ENCODE results near the gene TGM2. TPM values are rescaled to one million over a fixed set of nuclear protein-coding genes. Genes with fewer than 3 reads are reported as not detected.
A peak's percentile ranks its signal among the peaks of the same experiment; 100 is the strongest.
"Not testable (repeated sequence)": the region's sequence is repeated elsewhere in the genome, so short reads cannot be mapped to it uniquely, and the experiment has no call there.

The TGM2 gene
- total RNA-seq, 1 experiment from 2014 or later: 2.3 TPM

DNA sequence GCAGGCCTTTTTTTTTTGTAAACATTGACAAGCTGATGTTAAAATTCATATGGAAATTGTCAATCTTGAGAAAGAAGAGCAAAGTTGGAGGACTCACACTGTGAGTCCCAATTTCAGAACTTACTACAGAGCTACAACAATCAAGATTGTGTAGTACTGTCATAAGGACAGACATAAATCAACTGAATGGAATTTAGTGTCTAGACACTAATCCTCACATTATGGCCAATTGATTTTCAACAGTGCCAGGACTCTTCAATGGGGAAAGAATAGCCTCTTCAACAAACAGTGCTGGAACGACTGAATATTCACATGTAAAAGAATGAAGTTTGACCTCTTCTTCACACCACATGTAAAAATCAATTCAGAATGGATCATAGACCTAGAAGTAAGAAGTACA, 60.8 kb downstream of the TGM2 start:
- peak; percentile 47 for DNase-seq (ENCODE audit: extremely low read depth, low read depth)

DNA sequence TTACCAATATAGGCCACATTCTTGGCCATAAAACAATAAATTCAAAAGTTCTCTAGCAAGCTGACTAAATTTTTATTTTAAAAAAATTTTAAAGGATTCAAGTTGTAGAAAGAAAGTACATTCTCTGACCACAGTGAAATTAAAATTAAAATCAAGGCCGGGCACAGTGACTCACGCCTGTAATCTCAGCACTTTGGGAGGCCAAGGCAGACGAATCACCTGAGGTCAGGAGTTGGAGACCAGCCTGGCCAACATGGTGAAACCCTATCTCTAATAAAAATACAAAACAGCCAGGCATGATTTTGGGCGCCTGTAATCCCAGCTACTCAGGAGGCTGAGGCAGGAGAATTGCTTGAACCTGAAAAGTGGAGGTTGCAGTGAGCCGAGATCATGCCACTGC, 62.9 kb downstream of the TGM2 start:
- DNase-seq (ENCODE audit: extremely low read depth, low read depth): not testable (repeated sequence)

DNA sequence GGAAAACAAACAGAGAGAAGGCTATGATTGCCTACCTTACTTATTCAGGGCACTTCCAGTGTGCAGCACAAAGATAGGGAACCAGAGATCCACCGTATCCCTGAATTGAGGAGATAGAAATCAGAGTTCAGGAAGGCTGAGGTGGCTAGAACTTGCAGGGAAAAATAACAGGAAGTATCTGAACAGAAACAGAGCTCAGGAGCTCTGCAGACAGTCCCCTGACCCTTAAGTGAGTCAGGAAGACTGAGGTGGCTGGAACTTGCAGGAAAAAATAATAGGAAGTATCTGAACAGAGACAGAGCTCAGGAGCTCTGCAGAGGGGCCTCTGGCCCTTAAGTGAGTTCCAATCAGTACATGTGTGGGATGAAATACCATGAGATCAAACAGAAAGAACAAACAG, 66.1 kb downstream of the TGM2 start:
- DNase-seq (ENCODE audit: extremely low read depth, low read depth): no peak

DNA sequence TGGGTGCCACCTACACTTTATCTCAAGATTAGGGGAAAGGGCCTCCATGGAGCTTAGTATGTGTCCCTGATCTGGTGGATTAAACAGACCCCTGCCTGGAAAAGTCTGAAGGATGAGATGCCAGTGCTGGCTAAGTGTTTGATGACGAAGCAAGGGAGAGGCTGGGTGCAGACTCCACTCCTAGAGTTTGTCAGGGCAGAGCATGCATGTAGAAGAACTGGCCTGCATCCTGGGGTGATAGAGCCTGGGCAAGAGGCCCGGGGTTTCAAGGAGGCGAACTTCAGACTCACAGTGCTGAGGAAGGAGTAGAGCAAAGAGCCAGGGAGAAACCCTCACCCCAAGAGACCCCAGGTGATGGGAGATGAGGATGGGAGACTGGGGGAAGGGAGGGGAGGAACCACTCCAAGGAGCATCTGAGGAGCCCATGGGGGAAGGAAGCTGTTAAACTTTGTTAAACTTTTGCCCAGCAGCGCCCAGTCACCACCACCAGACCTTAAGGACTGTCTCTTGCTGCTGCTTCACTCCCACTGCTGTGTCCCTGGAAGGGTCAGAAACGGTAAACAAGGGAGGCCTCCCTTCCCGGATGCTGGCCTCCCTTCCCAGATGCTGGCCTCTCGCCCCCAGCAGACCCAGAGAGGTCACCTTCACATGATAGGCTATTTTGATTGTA, 69.9 kb downstream of the TGM2 start:
- DNase-seq (ENCODE audit: extremely low read depth, low read depth): no peak

DNA sequence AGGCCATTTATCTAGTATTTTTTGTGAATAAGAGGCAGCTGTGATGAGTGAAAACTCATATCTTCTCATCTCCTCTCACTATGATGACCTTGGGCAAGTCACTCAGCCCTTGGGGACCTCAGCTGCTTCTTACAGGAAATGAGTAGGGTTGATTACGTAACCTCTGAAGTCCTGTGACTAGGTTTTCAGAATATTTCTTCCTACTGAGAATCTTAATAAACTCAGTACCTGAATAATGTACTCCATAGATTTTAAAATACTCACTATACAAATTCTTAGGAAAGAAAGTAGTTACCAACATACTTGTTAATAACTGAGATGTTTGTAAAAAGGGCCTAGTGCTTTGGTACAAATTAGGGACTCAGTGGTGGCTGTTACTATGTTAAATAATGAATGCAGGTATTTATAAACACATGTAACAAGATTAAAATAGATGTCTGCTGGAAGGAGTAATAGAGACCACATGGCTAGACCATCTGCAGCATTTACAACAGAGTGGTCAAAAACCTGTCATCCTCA, 70.6 kb downstream of the TGM2 start:
- DNase-seq (ENCODE audit: extremely low read depth, low read depth): peak; percentile 64

DNA sequence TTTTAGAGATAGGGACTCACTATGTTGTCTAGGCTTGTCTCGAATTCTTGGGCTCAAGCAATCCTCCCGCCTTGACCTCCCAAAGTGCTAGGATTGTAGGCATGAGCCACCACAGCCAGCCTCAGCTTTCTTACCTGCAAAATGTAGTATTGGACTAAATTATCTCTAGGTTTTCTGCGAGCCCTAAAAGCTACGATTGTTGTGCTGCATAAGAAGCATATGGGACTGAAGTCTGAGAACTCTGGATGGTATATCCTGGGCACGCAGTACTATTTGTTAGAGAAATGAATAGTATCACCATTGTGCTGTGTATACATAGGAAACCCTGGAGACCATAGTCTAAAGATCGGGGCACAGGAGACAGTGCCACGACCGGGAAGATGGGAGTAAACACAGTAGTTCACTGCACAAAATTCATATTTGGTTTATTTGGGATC, 71.4 kb downstream of the TGM2 start:
- no peak for DNase-seq (ENCODE audit: extremely low read depth, low read depth)

DNA sequence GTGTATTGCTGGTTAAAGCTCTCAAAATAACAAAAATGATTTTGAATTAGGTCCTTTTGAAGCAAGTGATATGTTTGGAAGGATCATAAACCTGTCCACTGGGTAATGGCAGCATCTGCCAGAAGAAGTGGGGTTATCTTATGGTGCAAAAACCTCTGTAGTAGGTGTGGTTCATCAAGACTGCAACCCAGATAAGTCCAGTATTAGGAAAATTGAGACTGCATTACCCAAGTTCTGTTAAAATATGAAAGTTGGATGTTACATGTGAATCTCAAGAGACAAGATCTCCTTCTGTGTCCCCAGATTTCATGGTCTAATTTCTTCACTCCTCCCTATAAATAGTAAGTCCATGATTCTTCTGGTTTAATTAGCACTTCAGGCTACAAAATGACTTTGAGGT, 72.2 kb downstream of the TGM2 start:
- DNase-seq (ENCODE audit: extremely low read depth, low read depth): no peak

DNA sequence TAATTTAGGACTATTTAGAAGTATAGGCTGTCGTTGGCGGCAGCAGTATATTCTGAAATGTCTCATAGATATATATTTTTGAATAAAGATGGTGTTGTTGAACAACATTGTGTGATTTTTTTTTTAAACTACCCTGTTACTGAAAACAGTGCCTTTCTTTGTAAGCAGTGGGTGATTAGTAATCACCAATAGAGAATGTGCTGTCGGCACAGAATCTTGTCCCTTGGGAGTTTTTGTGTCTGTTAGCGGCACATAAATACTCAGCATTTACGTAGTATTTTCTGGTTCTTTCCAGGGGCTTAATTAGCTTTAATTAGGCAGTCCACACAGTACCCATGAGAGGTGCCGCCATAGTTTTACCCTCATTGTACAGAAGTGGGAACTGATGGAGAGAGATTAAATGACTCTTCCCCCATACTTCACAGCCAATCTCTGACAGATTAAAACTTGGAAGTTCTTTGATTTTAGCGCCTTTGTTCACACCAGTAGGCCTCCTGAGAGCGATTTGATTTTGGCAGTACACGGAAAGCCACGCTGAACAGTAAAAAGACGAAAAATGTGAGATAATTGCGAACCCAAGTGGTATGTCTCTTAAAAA, 72.7 kb downstream of the TGM2 start:
- no peak for DNase-seq (ENCODE audit: extremely low read depth, low read depth)

DNA sequence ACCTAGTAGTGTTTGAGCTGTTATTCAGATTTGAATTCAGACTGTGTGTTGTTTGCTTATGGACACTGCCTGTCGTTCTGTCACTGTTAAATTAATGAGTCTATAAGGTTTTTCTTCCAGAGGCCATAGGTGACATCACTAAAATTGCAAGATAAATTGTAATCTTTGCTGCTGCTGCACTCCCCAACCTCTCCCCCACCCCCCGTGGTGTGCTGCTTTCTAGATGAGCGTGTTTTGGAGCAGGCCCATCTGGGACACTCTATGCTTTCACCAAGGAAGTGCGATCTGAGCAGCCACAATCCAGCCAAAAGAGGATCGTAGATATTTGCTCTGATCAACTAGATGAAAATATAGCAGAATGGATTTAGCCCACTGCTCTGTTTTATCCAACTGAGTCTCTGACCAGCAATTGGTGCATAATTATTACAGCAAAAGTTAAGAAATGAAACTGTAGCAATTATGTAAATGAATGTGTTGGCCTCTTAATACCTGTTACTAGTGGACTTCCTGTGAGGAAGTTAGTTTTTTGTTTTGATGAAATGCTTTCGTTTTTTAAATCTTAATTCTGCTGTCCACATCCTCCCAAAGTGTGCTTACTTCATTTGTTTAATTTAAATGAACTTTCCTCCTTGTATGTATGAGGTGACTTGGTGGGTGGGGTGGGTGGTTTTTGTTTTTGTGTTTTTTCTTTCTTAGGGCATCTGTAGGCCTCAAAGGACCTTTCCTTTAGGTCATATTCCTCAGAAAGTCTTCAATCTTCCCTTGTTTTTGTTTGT, 73.4 kb downstream of the TGM2 start:
- DNase-seq (ENCODE audit: extremely low read depth, low read depth): no peak

DNA sequence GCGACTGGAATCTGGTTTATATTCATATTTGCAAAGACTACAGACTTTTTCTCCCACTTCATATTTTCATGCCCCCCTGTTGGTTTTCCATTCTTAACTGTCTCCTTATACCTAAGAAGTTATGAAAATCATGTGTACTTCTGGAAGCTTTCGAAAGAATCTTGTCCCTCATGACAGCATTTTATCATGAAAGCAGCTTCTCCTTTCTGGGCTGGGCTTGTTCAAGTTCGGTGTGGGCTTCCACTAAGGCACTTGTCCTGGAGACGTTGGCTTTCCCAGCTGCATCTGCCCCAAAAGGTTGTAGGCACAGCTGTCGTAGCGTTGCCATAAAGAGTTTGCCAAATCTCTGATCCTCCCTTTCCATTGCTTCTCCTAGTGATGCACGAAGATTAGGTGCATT, 75.0 kb downstream of the TGM2 start:
- no peak for DNase-seq (ENCODE audit: extremely low read depth, low read depth)

DNA sequence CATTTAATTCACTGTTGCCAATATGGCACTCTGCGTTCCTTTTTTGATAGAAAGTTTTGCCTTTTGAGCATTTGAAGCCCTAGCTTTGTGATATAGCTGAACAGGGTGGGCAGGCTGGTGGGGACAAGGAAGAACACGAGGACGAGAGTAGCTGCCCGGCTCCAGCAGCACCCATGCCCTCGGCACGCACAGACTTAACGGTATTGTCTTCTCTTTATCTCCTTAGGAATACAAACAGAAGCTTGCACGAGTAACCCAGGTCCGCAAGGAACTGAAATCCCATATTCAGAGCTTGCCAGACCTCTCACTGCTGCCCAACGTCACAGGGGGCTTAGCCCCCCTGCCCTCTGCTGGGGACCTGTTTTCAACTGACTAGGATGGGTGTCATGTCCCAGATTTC, 75.6 kb downstream of the TGM2 start:
- no peak for DNase-seq (ENCODE audit: extremely low read depth, low read depth)

DNA sequence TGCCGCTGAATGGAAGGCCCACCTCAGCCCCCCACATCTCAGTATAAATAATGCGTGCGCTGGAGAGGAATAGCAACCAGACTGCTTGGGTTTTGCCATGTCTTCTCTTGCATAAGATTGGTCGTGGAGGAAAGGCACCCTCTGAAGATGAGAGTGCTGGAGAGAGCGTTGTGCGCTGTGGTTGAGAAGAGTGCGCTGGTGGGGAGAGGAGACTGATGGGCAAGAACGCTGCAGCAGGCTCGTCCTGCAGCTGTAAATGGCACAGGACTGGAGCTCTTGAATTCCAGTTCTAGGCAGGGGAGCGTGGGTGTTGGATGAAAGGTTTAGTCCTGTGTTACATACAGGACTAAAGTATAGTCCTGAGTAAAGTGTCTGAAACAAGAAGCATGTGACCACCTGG, 80.0 kb downstream of the TGM2 start:
- DNase-seq (ENCODE audit: extremely low read depth, low read depth): no peak

DNA sequence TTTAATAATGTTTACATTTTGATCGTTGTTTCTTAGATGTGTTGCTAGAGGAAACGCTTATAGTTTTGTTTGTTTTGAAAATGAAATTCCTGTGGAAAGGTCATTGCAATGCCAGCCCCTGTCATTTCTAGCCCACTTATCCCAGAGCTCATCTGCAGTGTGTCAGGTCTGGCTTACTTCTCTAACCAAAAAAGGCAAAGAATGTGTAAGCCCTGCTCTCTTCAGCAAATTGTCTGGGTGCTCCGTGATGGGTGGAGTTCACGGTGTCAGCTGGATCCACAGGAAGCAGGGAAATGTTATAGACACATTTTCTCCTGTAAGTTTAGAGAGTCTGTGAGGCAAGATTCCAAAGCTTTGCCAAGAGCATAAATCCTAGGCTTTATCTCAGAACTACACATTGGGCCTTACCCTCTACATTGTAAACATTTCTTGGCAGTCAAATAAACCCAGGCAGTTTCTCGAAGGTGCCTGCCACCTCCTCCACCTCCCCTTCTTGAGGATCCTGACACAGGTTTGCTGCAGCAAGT, 80.6 kb downstream of the TGM2 start:
- no peak for DNase-seq (ENCODE audit: extremely low read depth, low read depth)

DNA sequence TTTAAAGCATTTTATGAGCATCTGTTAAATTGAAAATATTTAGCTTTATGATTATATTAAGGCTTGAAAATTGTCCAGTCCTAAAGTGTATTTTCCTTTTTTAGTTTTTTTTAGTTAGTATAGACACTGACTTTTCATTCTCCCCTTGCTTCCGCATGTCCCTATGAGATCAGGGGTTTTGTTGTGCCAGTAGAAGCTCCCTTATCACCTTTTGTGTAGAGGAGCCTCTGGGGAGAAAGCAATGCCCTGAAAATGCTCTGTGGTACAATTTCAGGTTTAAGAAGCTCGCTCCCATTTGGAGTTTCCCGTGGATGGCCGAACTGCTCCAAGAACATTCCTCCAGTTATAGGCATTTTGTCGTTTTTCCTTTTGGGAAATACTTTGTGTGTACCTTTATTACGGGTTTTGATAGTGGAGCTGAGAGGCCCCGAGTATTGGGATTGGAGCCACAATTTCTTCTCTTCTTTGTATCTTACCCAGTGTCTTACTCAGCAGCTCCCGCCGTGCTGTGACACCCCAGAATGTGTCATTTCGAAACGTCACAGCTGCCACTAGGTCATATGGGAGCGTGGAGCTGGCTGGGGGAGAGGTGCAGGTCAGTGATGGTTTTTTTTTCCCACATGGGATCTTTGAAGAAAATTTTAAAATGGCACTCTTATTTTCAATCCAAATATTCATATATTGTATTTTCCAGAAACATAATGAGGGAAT, 81.6 kb downstream of the TGM2 start:
- no peak for DNase-seq (ENCODE audit: extremely low read depth, low read depth)

DNA sequence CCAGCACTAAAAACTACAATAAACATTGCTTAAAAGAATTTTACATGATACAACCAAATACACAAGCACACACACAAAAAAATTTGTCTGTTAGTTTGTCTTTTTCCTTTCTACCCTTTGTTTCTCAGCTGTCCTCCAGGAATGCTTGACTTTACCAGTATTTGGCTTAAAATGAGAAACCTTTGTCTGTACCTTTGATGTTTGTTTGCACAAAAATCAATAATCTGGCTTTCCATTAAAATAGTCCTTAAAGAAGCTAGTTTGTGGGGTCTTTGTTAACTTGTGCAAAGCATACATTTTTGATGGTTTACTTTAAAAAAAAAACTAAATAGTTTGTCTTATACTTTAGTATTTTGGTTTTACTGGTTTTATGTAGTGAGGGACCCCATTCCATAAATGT, 82.2 kb downstream of the TGM2 start:
- no peak for DNase-seq (ENCODE audit: extremely low read depth, low read depth)

DNA sequence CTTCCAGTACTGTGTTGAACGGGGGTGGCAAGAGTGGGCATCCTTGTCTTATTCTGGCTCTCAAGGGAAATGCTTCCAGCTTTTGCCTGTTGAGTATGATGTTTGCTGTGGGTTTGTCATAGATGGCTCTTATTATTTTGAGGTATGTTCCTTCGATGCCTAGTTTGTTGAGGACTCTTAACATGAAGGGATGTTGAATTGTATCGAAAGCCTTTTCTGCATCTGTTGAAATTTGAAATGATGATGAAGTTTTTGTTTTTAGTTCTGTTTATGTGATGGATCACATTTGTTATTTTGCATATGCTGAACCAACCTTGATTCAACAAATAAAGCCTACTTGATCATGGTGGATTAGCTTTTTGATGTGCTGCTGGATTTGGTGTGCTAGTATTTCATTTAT, 83.5 kb downstream of the TGM2 start:
- no peak for DNase-seq (ENCODE audit: extremely low read depth, low read depth)

DNA sequence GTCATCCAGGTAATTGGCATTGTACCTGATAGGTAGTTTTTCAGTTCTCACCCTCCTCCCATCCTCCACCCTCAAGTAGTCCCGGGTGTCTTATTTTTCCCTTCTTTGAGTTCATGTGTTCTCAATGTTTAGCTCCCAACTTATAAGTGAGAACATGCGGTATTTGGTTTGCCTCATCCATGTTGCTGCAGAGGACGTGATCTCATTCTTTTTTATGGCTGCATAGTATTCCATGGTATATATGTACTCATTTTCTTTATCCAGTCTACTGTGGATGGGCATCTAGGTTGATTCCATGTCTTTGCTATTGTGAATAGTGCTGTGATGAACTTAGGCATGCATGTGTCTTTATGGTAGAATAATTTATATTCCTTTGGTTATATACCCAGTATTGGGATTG, 85.7 kb downstream of the TGM2 start:
- DNase-seq (ENCODE audit: extremely low read depth, low read depth): no peak

DNA sequence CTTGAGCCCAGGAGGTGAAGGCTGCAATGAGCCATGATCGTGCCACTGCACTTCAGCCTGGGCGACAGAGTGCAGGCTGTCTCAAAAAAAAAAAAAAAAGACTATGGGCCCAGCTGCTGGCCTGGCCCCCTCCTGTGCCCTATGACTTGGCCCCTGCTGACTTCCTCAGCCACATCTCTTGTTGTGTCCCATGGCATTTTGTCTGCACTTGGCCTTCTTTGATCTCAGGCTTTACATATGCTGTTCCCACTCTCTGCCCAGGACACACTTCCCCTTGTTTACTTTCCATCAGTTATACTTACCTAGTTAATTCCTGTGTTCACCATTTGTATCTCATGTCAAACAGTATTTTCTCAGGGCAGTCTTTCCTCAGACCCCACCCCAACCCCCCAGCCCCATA, 87.0 kb downstream of the TGM2 start:
- DNase-seq (ENCODE audit: extremely low read depth, low read depth): no peak
